Endodermal cell (in vitro differentiated cells): Measurements from ENCODE around the gene COL11A2. TPM values are rescaled to one million over a fixed set of nuclear protein-coding genes. Genes with fewer than 3 reads are reported as not detected.

Experiments
- DNase-seq: peaks from one replicate; pipeline ENCODE4 v3.0.0-alpha.2; 2017
- H3K27ac ChIP-seq: 2 replicates; pipeline ENCODE4 v1.5.1; 2013; ENCODE audit warnings: mild to moderate bottlenecking, low read depth, low read length, moderate library complexity
- H3K27me3 ChIP-seq: 2 replicates; pipeline ENCODE4 v1.6.1; 2013; ENCODE audit warnings: mild to moderate bottlenecking, low read length, moderate library complexity; ENCODE audit not compliant: insufficient read depth, control insufficient read depth, poor library complexity, severe bottlenecking
- H3K36me3 ChIP-seq: 2 replicates; pipeline ENCODE4 v1.7.0; 2013; ENCODE audit warnings: mild to moderate bottlenecking, low read length, moderate library complexity; ENCODE audit not compliant: control insufficient read depth, insufficient read depth
- H3K4me1 ChIP-seq: one replicate; pipeline ENCODE4 v1.7.0; 2013; ENCODE audit warnings: low read length; ENCODE audit not compliant: control insufficient read depth, insufficient read depth
- H3K4me3 ChIP-seq: 2 replicates; pipeline ENCODE4 v1.5.1; 2013; ENCODE audit warnings: mild to moderate bottlenecking, low read length, moderate library complexity
- H3K9ac ChIP-seq: 2 replicates; pipeline ENCODE4 v1.6.1; 2013; ENCODE audit warnings: mild to moderate bottlenecking, low read length, moderate library complexity; ENCODE audit not compliant: poor library complexity, severe bottlenecking; ENCODE audit errors: extremely low read depth
- H3K9me3 ChIP-seq: 2 replicates; pipeline ENCODE4 v1.6.1; 2013; ENCODE audit warnings: mild to moderate bottlenecking, low read length, moderate library complexity; ENCODE audit not compliant: control insufficient read depth
- H3K27ac Mint-ChIP-seq: 2 replicates; pipeline ENCODE4 v1.8.0; 2020; ENCODE audit warnings: mixed read lengths
- H3K27me3 Mint-ChIP-seq: 2 replicates; pipeline ENCODE4 v1.8.0; 2021; ENCODE audit warnings: mild to moderate bottlenecking, mixed read lengths; ENCODE audit not compliant: insufficient read depth
- H3K36me3 Mint-ChIP-seq: 2 replicates; pipeline ENCODE4 v1.8.0; 2020; ENCODE audit warnings: low read depth, mixed read lengths
- H3K4me1 Mint-ChIP-seq: 2 replicates; pipeline ENCODE4 v1.8.0; 2020; ENCODE audit warnings: mixed read lengths
- H3K4me3 Mint-ChIP-seq: 2 replicates; pipeline ENCODE4 v1.8.0; 2020; ENCODE audit warnings: mild to moderate bottlenecking, moderate library complexity, mixed read lengths
- H3K9me3 Mint-ChIP-seq: 2 replicates; pipeline ENCODE4 v1.8.0; 2020; ENCODE audit warnings: mild to moderate bottlenecking, mixed read lengths
- CTCF ChIP-seq: fragments of 200-600 bp; sonication (generic); conservative IDR thresholded peaks from 2 replicates; pipeline ENCODE4 v1.5.0; 2021; ENCODE audit warnings: antibody characterized with exemption, mild to moderate bottlenecking
- WGBS, 2 experiments: methylation state at CpG; one replicate each; pipeline versions ENCODE4 v1.1.5 to v1.1.7; 2013; ENCODE audit warnings: missing lambda C conversion rate in 2 of 2, mixed read lengths in 1 of 2; ENCODE audit not compliant: insufficient coverage in 1 of 2, insufficient read length in 1 of 2; 5-methylcytosine and 5-hydroxymethylcytosine counted together
- total RNA-seq, 2 donors: library from RNA; stranded (reverse); fragmentation: NEBNext Ultra II Directional in 1 of 2; extraction: Animal tissue kit (Norgen Biotek cat#: 25700) in 1 of 2; gene quantifications; 2 replicates in 1 of 2; 3 replicates in 1 of 2; pipeline ENCODE4 v1.2.1, GENCODE V29; 2021

COL11A2 gene
- total RNA-seq, 2 donors from 2014 or later: 1.3 to 2.8 TPM

GRCh38 chr6:33118525-33119123 lies 73.6 kb downstream of the COL11A2 start:
- Mint-ChIP-seq H3K27me3 (peaks cover 39% of the 10 kb centered on the region), H3K27ac (peak overlapping the region; percentile 75), H3K9me3 (peaks cover 15% of the 10 kb centered on the region), H3K4me1 (peaks cover 52% of the 10 kb centered on the region), H3K4me3 (peak overlapping the region; percentile 79), H3K36me3 (peaks cover 9% of the 10 kb centered on the region)
- no peaks in the 10 kb centered on the region for H3K4me1 ChIP-seq
- no peaks in the 10 kb centered on the region for H3K36me3 ChIP-seq
- 0% methylated on average over 3 of the region's 3 CpGs; no CpG with 5 or more reads in 1 of the 2 experiments for WGBS, 2 experiments
- H3K27me3 ChIP-seq: peaks cover 36% of the 10 kb centered on the region
- no peak overlapping the region for H3K9ac ChIP-seq
- no peak for DNase-seq
- TF ChIP-seq CTCF: peak; percentile 90
- no peak overlapping the region for H3K27ac ChIP-seq
- no peak overlapping the region for H3K4me3 ChIP-seq
- H3K9me3 ChIP-seq: peaks cover 11% of the 10 kb centered on the region

- H3K27ac Mint-ChIP-seq: peak overlapping the region; percentile 83
- H3K4me3 ChIP-seq: no peak overlapping the region
- H3K27ac ChIP-seq: no peak overlapping the region
- H3K27me3 Mint-ChIP-seq: peaks cover 42% of the 10 kb centered on the region
- TF ChIP-seq CTCF: no peak
- no peak overlapping the region for H3K9ac ChIP-seq
- peaks cover 5% of the 10 kb centered on the region for H3K36me3 Mint-ChIP-seq
- H3K27me3 ChIP-seq: peaks cover 40% of the 10 kb centered on the region
- H3K9me3 ChIP-seq: peaks cover 3% of the 10 kb centered on the region
- no peaks in the 10 kb centered on the region for H3K4me1 ChIP-seq
- H3K9me3 Mint-ChIP-seq: peaks cover 7% of the 10 kb centered on the region
- 48 to 54% methylated on average over 3 to 9 of the region's 9 CpGs for WGBS, 2 experiments
- no peaks in the 10 kb centered on the region for H3K36me3 ChIP-seq
- H3K4me3 Mint-ChIP-seq: peak overlapping the region; percentile 79
- peak; percentile 61 for DNase-seq
- H3K4me1 Mint-ChIP-seq: peaks cover 50% of the 10 kb centered on the region
These were observed 74.4 kb downstream of the COL11A2 start for GRCh38 chr6:33117811-33118277.

GRCh38 chr6:33116841-33117711 lies 75.2 kb downstream of the COL11A2 start:
- H3K27me3 ChIP-seq: peaks cover 40% of the 10 kb centered on the region
- peak overlapping the region; percentile 23 for H3K4me3 ChIP-seq
- H3K36me3 Mint-ChIP-seq: peaks cover 3% of the 10 kb centered on the region
- H3K36me3 ChIP-seq: no peaks in the 10 kb centered on the region
- TF ChIP-seq CTCF: no peak
- no peak overlapping the region for H3K27ac ChIP-seq
- 18 to 25% methylated on average over 27 to 32 of the region's 32 CpGs for WGBS, 2 experiments
- peaks cover 2% of the 10 kb centered on the region for H3K9me3 Mint-ChIP-seq
- H3K9ac ChIP-seq: no peak overlapping the region
- H3K27ac Mint-ChIP-seq: peak overlapping the region; percentile 83
- H3K27me3 Mint-ChIP-seq: peaks cover 46% of the 10 kb centered on the region
- peak overlapping the region; percentile 79 for H3K4me3 Mint-ChIP-seq
- H3K9me3 ChIP-seq: no peaks in the 10 kb centered on the region
- H3K4me1 Mint-ChIP-seq: peaks cover 44% of the 10 kb centered on the region
- peak; percentile 79 for DNase-seq
- H3K4me1 ChIP-seq: no peaks in the 10 kb centered on the region
